Right lobe of liver (tissue), 6 donors: ENCODE measurements around the gene YTHDF1. TPM values are rescaled to one million over a fixed set of nuclear protein-coding genes. Genes with fewer than 3 reads are reported as not detected.
A peak's percentile ranks its signal among the peaks of the same experiment; 100 is the strongest.

Experiments used
- ATAC-seq, 4 donors: fragments of 200-7000 bp; cut with Tn5 transposase; one replicate each; pipeline ENCODE4 v1.9.1; 2020; ENCODE audit warnings: mild to moderate bottlenecking in 4 of 4, moderate library complexity in 4 of 4
- DNase-seq, 3 donors: peaks; one replicate each; pipeline ENCODE4 v3.0.0-alpha.2; 2020
- H3K27ac ChIP-seq, 3 donors: fragments of 200-600 bp; one replicate each; pipeline ENCODE4 v1.8.0; 2022
- H3K27me3 ChIP-seq, 2 donors: fragments of 200-600 bp; one replicate each; pipeline ENCODE4 v1.8.0; 2022
- H3K36me3 ChIP-seq, 4 donors: fragments of 200-600 bp; sonication (generic) in 1 of 4; one replicate each; pipeline versions ENCODE4 v1.5.1 to v1.8.0; 2017 to 2022; ENCODE audit warnings: control low read depth in 1 of 4
- H3K4me1 ChIP-seq, 4 donors: fragments of 200-600 bp; sonication (generic) in 1 of 4; one replicate each; pipeline versions ENCODE4 v1.5.1 to v1.8.0; 2017 to 2022; ENCODE audit warnings: control low read depth in 1 of 4
- H3K4me3 ChIP-seq, 3 donors: fragments of 200-600 bp; one replicate each; pipeline ENCODE4 v1.8.0; 2022
- H3K9me3 ChIP-seq, 4 donors: fragments of 200-600 bp; sonication (generic) in 1 of 4; one replicate each; pipeline versions ENCODE4 v1.5.1 to v1.8.0; 2017 to 2022; ENCODE audit warnings: control low read depth in 1 of 4
- POLR2A ChIP-seq: fragments of 450-650 bp; IDR thresholded peaks from one replicate; pipeline ENCODE4 v1.6.1; 2017; ENCODE audit warnings: antibody characterized with exemption, mild to moderate bottlenecking
- WGBS: methylation state at CpG from one replicate; pipeline ENCODE4 v1.1.6; 2018; ENCODE audit warnings: low coverage, low lambda C conversion rate; ENCODE audit not compliant: insufficient coverage; ENCODE audit errors: missing lambda C conversion rate; 5-methylcytosine and 5-hydroxymethylcytosine counted together
- intact Hi-C, 2 donors: fragments of 100-400 bp; cut with DNase I; formaldehyde crosslinking; loops; one replicate each; pipeline versions ENCODE4 v1.11.2 to v1.14.1; 2022
- long read RNA-seq: library from polyadenylated mRNA; unstranded; transcript quantifications from one replicate; pipeline ENCODE4 v2.0.0, GENCODE V29; 2019
- total RNA-seq, 6 experiments: library from RNA; depleted of rRNA in 2 of 6; stranded (reverse); fragments of >200 nt in 2 of 6; fragmentation: NEBNext Ultra II Directional in 3 of 6; extraction: Animal tissue kit (Norgen Biotek cat#: 25700) in 3 of 6; gene quantifications; one replicate each; pipeline versions ENCODE4 v1.1.0 to v1.2.4, GENCODE V29; 2016 to 2023
- TF ChIP-seq, protein P1 (sequence below), 4 donors: fragments of 200-600 bp in 3 of 4; fragments of 450-650 bp in 1 of 4; IDR thresholded peaks; one replicate each; pipeline versions ENCODE4 v1.5.1 to v1.8.0; 2016 to 2022; ENCODE audit warnings: antibody characterized with exemption in 4 of 4, mild to moderate bottlenecking in 2 of 4
- donor health status: DM: no; HTN: yes; CAD: no.
- donor health status: DM: no; HTN: no; CAD: no.
- donor health status: DM: no; HTN: no; CAD: no.
- donor health status: DM: no; HTN: yes; CAD: no.
- donor health status: DM: no; HTN: yes; CAD: no.

The YTHDF1 gene
- 10 to 100 TPM; 16.4 to 23.6 (median 21.1) TPM for total RNA-seq
- long read RNA-seq, partial matches to known transcripts: 1 of 1 reads
- long read RNA-seq, other reads (novel, unspliced or antisense): 0 of 1 reads

DNA sequence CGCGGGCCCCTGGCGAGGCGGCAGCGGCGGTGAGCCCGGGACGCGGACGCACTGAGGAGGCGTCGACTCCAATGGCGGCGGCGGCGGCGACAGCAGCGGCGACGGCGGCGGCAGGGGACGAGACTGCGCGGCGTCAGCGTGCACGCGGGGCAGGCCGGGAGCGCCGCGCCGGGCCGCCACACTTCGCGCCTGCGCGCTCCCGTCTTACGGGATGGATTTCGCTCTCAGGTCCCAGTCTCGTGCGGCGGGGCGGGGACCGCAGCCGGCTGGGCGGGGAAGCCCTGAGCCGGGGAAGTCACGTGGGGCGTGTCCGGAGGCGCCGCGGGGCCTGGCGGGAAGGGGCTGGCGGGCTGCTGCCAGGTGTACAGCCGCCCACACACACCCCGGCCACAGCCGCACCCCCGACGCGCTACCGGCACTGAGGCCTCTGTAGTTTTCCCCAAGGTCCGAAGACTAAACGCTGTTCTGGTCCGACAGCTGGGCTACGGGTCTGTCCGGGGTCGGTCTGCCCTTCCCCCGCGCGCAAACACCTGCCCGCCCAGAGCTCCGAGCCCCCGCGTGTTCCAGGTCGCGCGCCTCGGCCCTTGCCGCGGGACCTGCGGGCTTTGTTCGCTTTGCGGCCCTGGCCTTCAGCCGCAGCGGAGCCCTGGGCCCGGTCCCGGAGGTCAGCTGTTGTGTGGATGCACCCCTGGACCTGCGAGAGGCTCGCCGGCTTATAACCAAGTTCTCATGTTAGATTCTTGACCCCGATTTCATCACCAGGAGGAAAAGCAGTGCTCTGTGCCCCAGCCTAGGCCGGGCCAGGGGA, at the start of gene YTHDF1:
TSS of gene YTHDF1 (minus strand) at position 91 of the 808 bp plus-strand sequence. CDS start 239 bp downstream, outside the sequence.
- H3K4me3 ChIP-seq: peak within 1 kb of the TSS; percentile 79 to 95 (median 79)
- intact Hi-C loops: no loop called here
- no peaks in the 10 kb centered on the region for H3K27me3 ChIP-seq
- ATAC-seq (peak; percentile 96 to 98 (median 96)), DNase-seq (peak; percentile 98)
- TF ChIP-seq, protein P1, sequence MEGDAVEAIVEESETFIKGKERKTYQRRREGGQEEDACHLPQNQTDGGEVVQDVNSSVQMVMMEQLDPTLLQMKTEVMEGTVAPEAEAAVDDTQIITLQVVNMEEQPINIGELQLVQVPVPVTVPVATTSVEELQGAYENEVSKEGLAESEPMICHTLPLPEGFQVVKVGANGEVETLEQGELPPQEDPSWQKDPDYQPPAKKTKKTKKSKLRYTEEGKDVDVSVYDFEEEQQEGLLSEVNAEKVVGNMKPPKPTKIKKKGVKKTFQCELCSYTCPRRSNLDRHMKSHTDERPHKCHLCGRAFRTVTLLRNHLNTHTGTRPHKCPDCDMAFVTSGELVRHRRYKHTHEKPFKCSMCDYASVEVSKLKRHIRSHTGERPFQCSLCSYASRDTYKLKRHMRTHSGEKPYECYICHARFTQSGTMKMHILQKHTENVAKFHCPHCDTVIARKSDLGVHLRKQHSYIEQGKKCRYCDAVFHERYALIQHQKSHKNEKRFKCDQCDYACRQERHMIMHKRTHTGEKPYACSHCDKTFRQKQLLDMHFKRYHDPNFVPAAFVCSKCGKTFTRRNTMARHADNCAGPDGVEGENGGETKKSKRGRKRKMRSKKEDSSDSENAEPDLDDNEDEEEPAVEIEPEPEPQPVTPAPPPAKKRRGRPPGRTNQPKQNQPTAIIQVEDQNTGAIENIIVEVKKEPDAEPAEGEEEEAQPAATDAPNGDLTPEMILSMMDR (IDR thresholded peaks at IDR 0.05): no peak
- TF ChIP-seq POLR2A: peak; percentile 75
- H3K27ac ChIP-seq: peak within 1 kb of the TSS; percentile 64 to 85 (median 78)
- WGBS: 0% methylated on average over 1 of the region's 96 CpGs
- H3K9me3 ChIP-seq: no peaks in the 10 kb centered on the region
- H3K36me3 ChIP-seq: peaks cover 0 to 24% (median 2%) of the 10 kb centered on the region in 4 donors
- H3K4me1 ChIP-seq: peaks cover 0 to 14% (median 6%) of the 10 kb centered on the region in 4 donors

DNA sequence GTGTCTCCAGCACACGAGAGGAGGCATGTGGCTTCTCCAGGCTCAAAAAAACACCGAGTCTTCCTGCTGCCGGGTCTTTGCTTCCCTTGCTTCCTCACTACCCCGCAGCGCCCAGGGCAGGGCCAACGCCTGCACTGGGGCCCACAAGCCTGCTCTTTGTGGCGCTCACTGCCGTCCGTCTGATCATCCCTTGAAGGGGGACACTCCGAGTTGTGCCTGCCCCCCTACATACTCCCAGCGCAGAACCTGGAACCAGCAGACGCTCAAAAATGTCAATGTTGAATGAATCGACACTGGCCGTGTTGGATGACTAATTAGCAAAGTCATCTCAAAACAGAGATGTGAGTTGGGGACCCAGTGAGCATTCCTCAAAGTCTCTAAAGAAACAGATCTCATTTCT, 48.6 kb upstream of the YTHDF1 start:
- WGBS: 41% methylated on average over 7 of the region's 14 CpGs
- Histone ChIP-seq H3K27me3 (no peaks in the 10 kb centered on the region), H3K4me3 (no peak overlapping the region), H3K36me3 (no peaks in the 10 kb centered on the region), H3K27ac (no peak overlapping the region), H3K4me1 (no peaks in the 10 kb centered on the region), H3K9me3 (no peaks in the 10 kb centered on the region)
- TF ChIP-seq POLR2A: no peak
- TF ChIP-seq, protein P1 (IDR thresholded peaks at IDR 0.05): no peak
- intact Hi-C loops: no loop called here
- no peak for ATAC-seq
- no peak for DNase-seq

DNA sequence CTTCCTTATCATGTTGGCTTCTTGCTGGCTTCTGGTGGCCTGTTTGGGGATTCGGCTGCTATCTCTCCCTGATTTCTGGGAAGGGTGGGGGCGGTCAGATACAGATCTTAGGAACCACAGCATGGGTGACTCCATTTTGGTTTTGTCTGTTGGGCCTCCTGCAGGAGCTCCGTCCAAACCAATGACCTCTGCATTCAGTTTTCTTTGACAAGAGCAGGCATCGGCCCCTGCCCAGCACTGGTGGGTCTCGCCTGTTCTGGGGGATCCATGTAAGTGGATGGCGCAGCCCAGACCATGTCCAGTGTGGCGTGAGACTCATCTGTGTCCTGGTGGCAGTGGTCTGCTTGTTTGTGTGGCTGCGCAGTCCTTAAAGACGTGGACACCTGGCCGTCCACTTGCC, 48.1 kb upstream of the YTHDF1 start:
- no peaks in the 10 kb centered on the region for H3K36me3 ChIP-seq
- WGBS: 42% methylated on average over 2 of the region's 10 CpGs
- no peaks in the 10 kb centered on the region for H3K27me3 ChIP-seq

DNA sequence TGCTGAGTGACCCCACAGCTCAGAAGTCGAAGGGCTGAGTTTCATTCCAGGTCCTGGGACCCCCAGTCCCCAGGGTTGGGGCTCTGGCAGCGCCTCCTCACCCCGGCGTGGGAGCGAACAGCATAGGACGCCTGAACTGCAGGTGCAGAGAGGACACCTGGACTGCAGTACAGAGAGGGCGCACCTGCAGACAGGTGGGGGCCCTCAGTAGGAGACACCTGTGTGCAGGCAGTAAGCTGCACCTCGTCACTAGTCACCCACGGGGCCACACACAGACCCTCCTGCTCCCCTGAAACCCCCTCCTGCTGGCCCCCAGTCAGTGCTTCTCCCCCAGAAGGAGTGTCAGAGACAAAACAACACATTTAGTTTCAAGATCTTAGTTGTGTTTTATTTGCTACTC, 46.9 kb upstream of the YTHDF1 start:
- no peaks in the 10 kb centered on the region for H3K36me3 ChIP-seq
- WGBS: 63% methylated on average over 3 of the region's 9 CpGs
- no peak for DNase-seq
- H3K4me1 ChIP-seq: no peaks in the 10 kb centered on the region
- H3K27me3 ChIP-seq: no peaks in the 10 kb centered on the region
- no peak for ATAC-seq
- H3K9me3 ChIP-seq: no peaks in the 10 kb centered on the region
- H3K4me3 ChIP-seq: no peak overlapping the region
- intact Hi-C loops: no loop called here
- TF ChIP-seq POLR2A: no peak
- TF ChIP-seq, protein P1 (IDR thresholded peaks at IDR 0.05): no peak
- no peak overlapping the region for H3K27ac ChIP-seq

More for the DNA sequence above, 48.1 kb upstream of the YTHDF1 start:
- Histone ChIP-seq H3K9me3 (no peaks in the 10 kb centered on the region), H3K4me1 (no peaks in the 10 kb centered on the region), H3K27ac (no peak overlapping the region), H3K4me3 (no peak overlapping the region)
- TF ChIP-seq, protein P1 (IDR thresholded peaks at IDR 0.05): no peak
- no peak for TF ChIP-seq POLR2A
- ATAC-seq (no peak), DNase-seq (no peak)
- intact Hi-C loops: no loop called here
